Measurements from ENCODE around the gene CCKAR. TPM values are rescaled to one million over a fixed set of nuclear protein-coding genes. Genes with fewer than 3 reads are reported as not detected.
A peak's percentile ranks its signal among the peaks of the same experiment; 100 is the strongest.

The CCKAR gene
- total and polyA plus RNA-seq, 3 experiments from 2014 or later, result not detected

DNA sequence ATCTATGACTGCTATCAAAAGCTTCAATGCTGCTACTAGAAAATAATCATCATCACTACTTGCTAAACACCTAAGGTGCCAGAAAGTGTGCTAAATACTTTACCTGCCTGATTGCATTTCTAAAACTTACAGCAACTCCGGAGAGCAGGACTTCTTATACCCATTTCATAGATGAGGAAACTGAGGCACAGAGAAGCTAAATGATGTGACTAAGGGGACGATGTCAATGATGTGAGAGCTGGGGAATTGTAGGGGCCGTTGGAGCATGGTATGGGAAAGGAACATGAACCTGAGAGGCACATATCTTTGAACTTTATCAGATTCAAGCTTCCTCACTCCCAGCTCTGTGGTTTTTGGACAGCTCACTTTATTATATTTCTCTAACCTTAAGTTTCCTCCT is 38.7 kb downstream of the CCKAR start:
- ChIA-PET POLR2A (no interaction called here), CTCF (no interaction called here)
- Mint-ChIP-seq H3K27me3 (peaks cover 1 to 7% of the 10 kb centered on the region in 2 donors), H3K36me3 (no peaks in the 10 kb centered on the region), H3K9me3 (no peaks in the 10 kb centered on the region), H3K27ac (peak overlapping the region in 2 of 8 donors; percentile 6 to 18), H3K4me1 (no peaks in the 10 kb centered on the region), H3K4me3 (no peak overlapping the region)
- Histone ChIP-seq H3K27me3 (ENCODE audit: insufficient read depth, low read length, poor library complexity, severe bottlenecking) (no peaks in the 10 kb centered on the region), H3K4me3 (ENCODE audit: low read length) (no peak overlapping the region), H3K27ac (ENCODE audit: low read depth, low read length) (no peak overlapping the region), H3K4me1 (ENCODE audit: insufficient read depth, low read length) (no peaks in the 10 kb centered on the region), H3K36me3 (ENCODE audit: insufficient read depth, low read length) (no peaks in the 10 kb centered on the region), H3K9me3 (ENCODE audit: low read length) (no peaks in the 10 kb centered on the region)
- DNase-seq, result no peak

DNA sequence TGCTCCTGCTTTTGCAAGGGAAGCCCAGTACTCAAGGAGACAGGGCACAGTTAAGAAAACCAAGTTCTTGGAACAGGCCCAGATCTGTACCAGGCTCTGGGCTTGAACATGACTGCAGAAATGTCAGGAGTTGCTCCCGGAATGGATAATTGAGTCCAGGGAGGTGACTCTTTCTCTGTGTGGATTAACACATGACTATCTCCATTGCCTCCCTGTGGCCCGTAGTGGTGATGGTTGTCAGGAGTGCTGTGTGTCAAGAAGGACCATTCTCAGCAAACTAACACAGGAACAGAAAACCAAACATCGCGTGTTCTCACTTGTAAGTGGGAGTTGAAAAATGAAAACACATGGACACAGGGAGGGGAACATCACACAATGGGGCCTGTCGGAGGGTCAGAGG is 39.9 kb downstream of the CCKAR start:
- Histone ChIP-seq H3K27me3 (ENCODE audit: insufficient read depth, low read length, poor library complexity, severe bottlenecking) (no peaks in the 10 kb centered on the region), H3K9me3 (ENCODE audit: low read length) (no peaks in the 10 kb centered on the region), H3K27ac (ENCODE audit: low read depth, low read length) (no peak overlapping the region), H3K4me1 (ENCODE audit: insufficient read depth, low read length) (no peaks in the 10 kb centered on the region), H3K36me3 (ENCODE audit: insufficient read depth, low read length) (no peaks in the 10 kb centered on the region), H3K4me3 (ENCODE audit: low read length) (no peak overlapping the region)
- Mint-ChIP-seq H3K4me1 (no peaks in the 10 kb centered on the region), H3K4me3 (no peak overlapping the region), H3K9me3 (peaks cover 0 to 4% (median 0%) of the 10 kb centered on the region in 5 donors), H3K36me3 (no peaks in the 10 kb centered on the region), H3K27ac (no peak overlapping the region), H3K27me3 (peaks cover 4 to 7% of the 10 kb centered on the region in 2 donors)
- DNase-seq, result no peak
- POLR2A ChIA-PET, result no interaction called here
- CTCF ChIA-PET, result no interaction called here

DNA sequence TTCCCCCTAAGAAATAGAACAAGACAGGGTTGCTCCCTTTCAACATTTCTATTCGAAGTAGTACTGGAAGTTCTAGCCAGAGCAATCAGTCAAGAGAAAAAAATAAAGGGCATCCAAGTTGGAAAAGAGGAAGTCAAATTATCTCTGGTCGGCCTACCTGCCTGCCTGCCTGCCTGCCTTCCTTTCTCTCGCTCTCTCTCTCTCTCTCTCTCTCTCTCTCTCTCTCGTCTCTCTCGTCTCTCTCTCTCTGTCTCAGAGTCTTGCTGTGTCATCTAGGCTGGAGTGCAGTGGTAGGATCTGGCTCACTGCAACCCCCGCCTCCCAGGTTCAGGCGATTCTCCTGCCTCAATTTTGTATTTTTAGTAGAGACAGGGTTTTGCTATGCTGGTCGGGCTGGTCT is 42.9 kb downstream of the CCKAR start:
- Mint-ChIP-seq H3K27ac (no peak overlapping the region), H3K4me1 (no peaks in the 10 kb centered on the region), H3K36me3 (peaks cover 0 to 12% (median 5%) of the 10 kb centered on the region in 3 donors), H3K4me3 (no peak overlapping the region), H3K27me3 (peaks cover 4 to 10% of the 10 kb centered on the region in 2 donors), H3K9me3 (peaks cover 0 to 14% (median 9%) of the 10 kb centered on the region in 5 donors)
- Histone ChIP-seq H3K4me1 (ENCODE audit: insufficient read depth, low read length) (no peaks in the 10 kb centered on the region), H3K36me3 (ENCODE audit: insufficient read depth, low read length) (no peaks in the 10 kb centered on the region), H3K4me3 (ENCODE audit: low read length) (no peak overlapping the region), H3K27me3 (ENCODE audit: insufficient read depth, low read length, poor library complexity, severe bottlenecking) (no peaks in the 10 kb centered on the region), H3K27ac (ENCODE audit: low read depth, low read length) (no peak overlapping the region), H3K9me3 (ENCODE audit: low read length) (no peaks in the 10 kb centered on the region)
- ChIA-PET POLR2A (no interaction called here), CTCF (no interaction called here)
- no peak for DNase-seq

DNA sequence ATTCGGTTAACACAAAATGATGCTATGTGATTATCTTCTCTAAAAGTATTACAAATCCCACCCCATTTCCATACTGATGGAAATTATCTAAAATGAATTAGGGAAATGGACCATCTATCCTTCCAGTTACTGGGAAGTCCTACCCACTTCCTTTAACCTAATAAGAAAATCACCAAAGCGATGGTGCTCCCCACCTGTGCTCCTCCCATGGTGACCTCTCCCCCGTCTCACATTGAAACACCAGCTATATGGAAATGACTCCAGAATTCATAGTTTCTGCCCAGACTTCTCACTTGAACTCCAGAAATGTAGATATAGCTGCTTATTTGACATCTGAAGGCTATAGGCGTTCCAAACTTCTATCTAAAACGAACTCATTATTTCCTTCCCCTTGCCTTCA is 48.5 kb downstream of the CCKAR start:
- CTCF ChIA-PET, result no interaction called here
- H3K27me3 Mint-ChIP-seq, result peaks cover 3 to 4% of the 10 kb centered on the region in 2 donors
- no peaks in the 10 kb centered on the region for H3K36me3 ChIP-seq (ENCODE audit: insufficient read depth, low read length)
- no peak for DNase-seq
- POLR2A ChIA-PET, result no interaction called here
- H3K4me3 ChIP-seq (ENCODE audit: low read length), result no peak overlapping the region
- no peak overlapping the region for H3K4me3 Mint-ChIP-seq
- no peak overlapping the region for H3K27ac Mint-ChIP-seq
- no peaks in the 10 kb centered on the region for H3K27me3 ChIP-seq (ENCODE audit: insufficient read depth, low read length, poor library complexity, severe bottlenecking)
- no peak overlapping the region for H3K27ac ChIP-seq (ENCODE audit: low read depth, low read length)
- no peaks in the 10 kb centered on the region for H3K4me1 ChIP-seq (ENCODE audit: insufficient read depth, low read length)
- no peaks in the 10 kb centered on the region for H3K9me3 ChIP-seq (ENCODE audit: low read length)
- H3K9me3 Mint-ChIP-seq, result peaks cover 0 to 14% (median 9%) of the 10 kb centered on the region in 5 donors
- H3K4me1 Mint-ChIP-seq, result no peaks in the 10 kb centered on the region
- peaks cover 5 to 18% (median 9%) of the 10 kb centered on the region in 3 donors for H3K36me3 Mint-ChIP-seq

DNA sequence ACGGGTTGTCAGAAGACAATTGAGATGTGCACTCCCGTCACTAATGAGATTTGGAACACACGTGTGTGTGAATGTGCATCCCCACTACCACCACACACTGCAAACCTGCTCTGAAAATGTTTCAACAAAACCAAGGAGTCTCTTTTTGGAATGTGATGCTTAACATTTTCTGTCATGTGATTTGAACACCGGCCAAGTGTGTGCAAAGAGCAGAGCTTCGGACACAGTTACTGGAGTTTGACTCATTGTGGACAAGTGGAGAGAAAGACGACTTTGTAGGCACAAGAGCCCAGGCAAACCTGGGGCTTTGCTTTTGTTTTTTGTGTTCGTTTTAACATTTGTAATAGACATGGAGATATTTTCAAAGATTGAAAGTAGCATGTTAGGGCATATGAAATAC is 49.2 kb downstream of the CCKAR start:
- CTCF ChIA-PET, result no interaction called here
- H3K36me3 ChIP-seq (ENCODE audit: insufficient read depth, low read length), result no peaks in the 10 kb centered on the region
- POLR2A ChIA-PET, result no interaction called here

DNA sequence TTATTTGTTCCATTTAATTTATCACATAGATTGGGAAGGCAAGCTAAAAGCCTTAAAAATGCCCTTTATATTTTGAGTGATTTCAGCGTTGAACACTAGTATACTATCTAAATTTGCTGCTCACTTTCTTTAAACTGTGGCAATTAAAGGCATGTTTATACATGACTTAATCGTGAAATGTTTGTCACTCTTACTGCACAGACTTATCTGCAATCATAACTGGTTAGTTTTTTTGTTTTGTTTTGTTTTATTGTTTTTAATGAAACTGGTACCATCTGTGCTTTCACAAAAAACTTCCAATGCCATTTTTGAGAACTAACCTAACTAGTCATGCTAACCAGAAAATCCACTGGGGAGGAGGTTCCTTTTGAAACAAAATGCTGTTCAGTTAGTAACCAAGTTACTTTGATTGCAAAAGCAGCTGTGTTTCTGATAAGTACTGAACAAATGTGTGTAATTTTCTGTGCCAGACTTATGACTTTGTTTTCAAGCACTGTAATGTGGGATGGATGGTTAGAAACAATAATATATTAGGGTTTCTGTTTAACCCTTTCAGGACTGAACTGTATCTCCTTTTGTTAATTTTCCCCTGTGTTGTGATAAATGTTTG is 56.1 kb downstream of the CCKAR start:
- H3K4me3 ChIP-seq (ENCODE audit: low read length), result no peak overlapping the region
- Mint-ChIP-seq H3K4me1 (no peaks in the 10 kb centered on the region), H3K27me3 (no peaks in the 10 kb centered on the region), H3K4me3 (no peak overlapping the region), H3K9me3 (no peaks in the 10 kb centered on the region), H3K36me3 (peaks cover 6 to 69% (median 31%) of the 10 kb centered on the region in 3 donors), H3K27ac (peak overlapping the region in 1 of 8 donors; percentile 32)
- H3K27ac ChIP-seq (ENCODE audit: low read depth, low read length), result no peak overlapping the region
- CTCF ChIA-PET, result no interaction called here
- DNase-seq, result no peak
- H3K9me3 ChIP-seq (ENCODE audit: low read length), result no peaks in the 10 kb centered on the region
- H3K27me3 ChIP-seq (ENCODE audit: insufficient read depth, low read length, poor library complexity, severe bottlenecking), result no peaks in the 10 kb centered on the region
- POLR2A ChIA-PET, result interaction anchor here (0.5 kb wide), 1 partner anchor 41 kb away, joined by 3 read pairs; no protein-coding TSS in a partner anchor
- peaks cover 7% of the 10 kb centered on the region for H3K36me3 ChIP-seq (ENCODE audit: insufficient read depth, low read length)
- H3K4me1 ChIP-seq (ENCODE audit: insufficient read depth, low read length), result no peaks in the 10 kb centered on the region

More for the DNA sequence above, 49.2 kb downstream of the CCKAR start:
- H3K4me3 ChIP-seq (ENCODE audit: low read length), result no peak overlapping the region
- H3K27me3 ChIP-seq (ENCODE audit: insufficient read depth, low read length, poor library complexity, severe bottlenecking), result no peaks in the 10 kb centered on the region
- Mint-ChIP-seq H3K27me3 (peaks cover 0 to 3% of the 10 kb centered on the region in 2 donors), H3K4me1 (no peaks in the 10 kb centered on the region), H3K27ac (no peak overlapping the region), H3K36me3 (peaks cover 12 to 18% (median 13%) of the 10 kb centered on the region in 3 donors), H3K9me3 (peaks cover 0 to 12% (median 6%) of the 10 kb centered on the region in 5 donors), H3K4me3 (no peak overlapping the region)
- H3K27ac ChIP-seq (ENCODE audit: low read depth, low read length), result no peak overlapping the region
- H3K9me3 ChIP-seq (ENCODE audit: low read length), result no peaks in the 10 kb centered on the region
- no peak for DNase-seq
- no peaks in the 10 kb centered on the region for H3K4me1 ChIP-seq (ENCODE audit: insufficient read depth, low read length)

DNA sequence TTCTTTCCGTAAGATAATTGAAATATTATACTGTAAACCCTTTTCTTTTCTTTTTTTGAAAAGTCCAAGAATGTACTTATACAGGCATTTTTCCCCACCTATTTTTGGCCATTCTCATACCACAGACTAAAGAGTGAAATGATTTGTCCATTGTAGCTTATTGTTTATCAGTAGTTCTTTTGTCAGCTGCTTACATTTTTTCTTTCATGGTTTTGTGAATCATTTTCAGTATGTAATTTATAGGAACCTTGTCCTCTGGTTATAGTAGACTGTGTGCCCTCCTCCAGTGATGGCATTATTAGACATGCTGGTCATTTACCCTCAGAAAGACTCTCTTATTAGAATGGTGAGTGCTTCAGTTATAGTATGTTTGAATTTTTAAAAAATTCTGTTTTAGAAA is 56.7 kb downstream of the CCKAR start:
- Histone ChIP-seq H3K27me3 (ENCODE audit: insufficient read depth, low read length, poor library complexity, severe bottlenecking) (no peaks in the 10 kb centered on the region), H3K4me1 (ENCODE audit: insufficient read depth, low read length) (no peaks in the 10 kb centered on the region), H3K36me3 (ENCODE audit: insufficient read depth, low read length) (peaks cover 9% of the 10 kb centered on the region), H3K9me3 (ENCODE audit: low read length) (no peaks in the 10 kb centered on the region), H3K27ac (ENCODE audit: low read depth, low read length) (no peak overlapping the region), H3K4me3 (ENCODE audit: low read length) (no peak overlapping the region)
- peaks cover 6 to 72% (median 29%) of the 10 kb centered on the region in 3 donors for H3K36me3 Mint-ChIP-seq
- CTCF ChIA-PET, result no interaction called here
- no peak for DNase-seq
- H3K9me3 Mint-ChIP-seq, result no peaks in the 10 kb centered on the region
- no peak overlapping the region for H3K27ac Mint-ChIP-seq
- no peaks in the 10 kb centered on the region for H3K4me1 Mint-ChIP-seq
- H3K4me3 Mint-ChIP-seq, result no peak overlapping the region
- no peaks in the 10 kb centered on the region for H3K27me3 Mint-ChIP-seq
- POLR2A ChIA-PET, result interaction anchor here (0.5 kb wide), 1 partner anchor 40 kb away, joined by 3 read pairs; no protein-coding TSS in a partner anchor

DNA sequence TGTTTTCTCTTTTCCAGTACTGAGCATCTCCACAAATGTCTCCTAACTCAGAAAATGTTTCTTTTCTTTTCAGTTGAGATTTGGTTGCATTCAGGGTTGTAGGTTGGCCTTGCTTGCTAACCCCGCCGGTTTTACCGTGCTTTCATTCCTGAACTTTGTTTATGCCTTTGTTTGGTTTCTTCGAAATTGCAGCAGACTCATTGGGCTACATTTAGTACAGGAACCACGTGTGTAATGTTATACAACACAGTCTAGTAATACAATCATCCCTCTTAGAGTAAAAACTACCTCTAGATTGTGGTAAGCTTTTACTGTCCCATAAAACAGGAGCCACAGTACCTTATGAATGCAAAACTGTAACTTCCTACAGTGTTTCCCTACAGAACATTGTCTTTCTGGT is 57.9 kb downstream of the CCKAR start:
- H3K4me1 Mint-ChIP-seq, result peaks cover 0 to 2% (median 0%) of the 10 kb centered on the region in 3 donors
- H3K4me1 ChIP-seq (ENCODE audit: insufficient read depth, low read length), result no peaks in the 10 kb centered on the region
- no peak overlapping the region for H3K4me3 Mint-ChIP-seq
- no peak for DNase-seq
- no peak overlapping the region for H3K27ac ChIP-seq (ENCODE audit: low read depth, low read length)
- H3K9me3 Mint-ChIP-seq, result no peaks in the 10 kb centered on the region
- no peaks in the 10 kb centered on the region for H3K27me3 ChIP-seq (ENCODE audit: insufficient read depth, low read length, poor library complexity, severe bottlenecking)
- H3K27ac Mint-ChIP-seq, result no peak overlapping the region
- H3K9me3 ChIP-seq (ENCODE audit: low read length), result no peaks in the 10 kb centered on the region
- CTCF ChIA-PET, result no interaction called here
- H3K4me3 ChIP-seq (ENCODE audit: low read length), result no peak overlapping the region
- POLR2A ChIA-PET, result no interaction called here
- H3K27me3 Mint-ChIP-seq, result no peaks in the 10 kb centered on the region
- peaks cover 2 to 81% (median 30%) of the 10 kb centered on the region in 3 donors for H3K36me3 Mint-ChIP-seq
- H3K36me3 ChIP-seq (ENCODE audit: insufficient read depth, low read length), result peaks cover 9% of the 10 kb centered on the region

All from CD8-positive, alpha-beta memory T cell (primary cell).